HepG2 (cell line): Measurements from ENCODE around the gene ANXA6. TPM values are rescaled to one million over a fixed set of nuclear protein-coding genes. Genes with fewer than 3 reads are reported as not detected.
A peak's percentile ranks its signal among the peaks of the same experiment; 100 is the strongest.

Source experiments
- ATAC-seq: fragments of 200-7000 bp; cut with Tn5 transposase; 3 replicates; pipeline ENCODE4 v1.9.1; 2020; ENCODE audit warnings: mild to moderate bottlenecking, moderate library complexity
- BruUV-seq: library from RNA; stranded (reverse); fragments of 400-500 nt; replicated peaks from 2 replicates; lab custom pipeline; 2021; lab: Mats Ljungman, UMichigan
- CTCF ChIA-PET: fragments of 300-600 bp; formaldehyde crosslinking; extraction: SDS; loops from one replicate; lab custom pipeline; 2021; ENCODE audit warnings: low total read pairs, inconsistent platforms, low intra/inter-chr PET ratio; lab: Yijun Ruan, JAX
- POLR2A ChIA-PET: fragments of 350-600 bp; sonication (Branson Sonifier 250); formaldehyde crosslinking; loops from one replicate; lab custom pipeline; 2020; ENCODE audit warnings: antibody characterized with exemption, inconsistent platforms; lab: Yijun Ruan, JAX
- DNase-seq: peaks from one replicate; pipeline ENCODE4 v3.0.0-alpha.2; 2015; ENCODE audit warnings: low spot score
- FAIRE-seq: peaks from 3 replicates; lab custom pipeline; 2011; peaks lifted over from hg19 to GRCh38; lab: Jason Lieb, UNC
- H2AFZ ChIP-seq: one replicate; pipeline ENCODE4 v1.6.1; 2011; ENCODE audit warnings: low read length, inconsistent platforms
- H3K27ac ChIP-seq: fragments of 300-600 bp; 3 replicates; pipeline ENCODE4 v1.8.0; 2011; ENCODE audit warnings: mixed run types, mild to moderate bottlenecking, mixed read lengths, low read length, inconsistent platforms; ENCODE audit not compliant: insufficient read depth; ENCODE audit errors: extremely low read length
- H3K27me3 ChIP-seq, 2 experiments: fragments of 200-600 bp in 1 of 2; 2 replicates in 1 of 2; 3 replicates in 1 of 2; pipeline versions ENCODE4 v1.6.0 to v1.8.0; 2011; ENCODE audit warnings: low read length in 2 of 2, mild to moderate bottlenecking in 2 of 2, moderate library complexity in 2 of 2, inconsistent platforms in 1 of 2; ENCODE audit not compliant: insufficient read depth in 2 of 2, control insufficient read depth in 1 of 2
- H3K36me3 ChIP-seq, 2 experiments: fragments of 200-600 bp in 1 of 2; replicated peaks in 1 of 2; 2 replicates in 1 of 2; 3 replicates in 1 of 2; pipeline versions ENCODE4 v1.5.1 to v1.8.0; 2011; ENCODE audit warnings: low read length in 2 of 2, inconsistent platforms in 1 of 2; ENCODE audit not compliant: insufficient read depth in 2 of 2, control insufficient read depth in 1 of 2
- H3K4me1 ChIP-seq: 2 replicates; pipeline ENCODE4 v1.5.1; 2012; ENCODE audit warnings: low read length, inconsistent platforms; ENCODE audit not compliant: insufficient read depth
- H3K4me2 ChIP-seq: 2 replicates; pipeline ENCODE4 v1.6.0; 2011; ENCODE audit warnings: low read depth, low read length, inconsistent platforms
- H3K4me3 ChIP-seq, 3 experiments: fragments of 200-600 bp in 1 of 3; sonication (generic), shearing (Covaris generic) in 1 of 3; replicated peaks in 1 of 3; 2 replicates each; pipeline ENCODE4 v1.5.1; 2011 to 2016; ENCODE audit warnings: low read length in 3 of 3, inconsistent platforms in 2 of 3, low read depth in 2 of 3, mild to moderate bottlenecking in 2 of 3, control low read depth in 1 of 3, mixed read lengths in 1 of 3; ENCODE audit not compliant: insufficient read depth in 1 of 3
- H3K79me2 ChIP-seq: one replicate; pipeline ENCODE4 v1.6.1; 2011; ENCODE audit warnings: low read length, inconsistent platforms; ENCODE audit not compliant: insufficient read depth
- H3K9ac ChIP-seq: 2 replicates; pipeline ENCODE4 v1.6.0; 2011; ENCODE audit warnings: mild to moderate bottlenecking, low read depth, low read length, inconsistent platforms; ENCODE audit not compliant: insufficient read depth
- H3K9me3 ChIP-seq: 2 replicates; pipeline ENCODE4 v1.5.1; 2012; ENCODE audit warnings: mild to moderate bottlenecking, low read length
- H4K20me1 ChIP-seq: 2 replicates; pipeline ENCODE4 v1.6.0; 2011; ENCODE audit warnings: inconsistent platforms, mild to moderate bottlenecking, low read length, moderate library complexity; ENCODE audit not compliant: insufficient read depth
- GPBP1L1 ChIP-seq: sonication (generic); formaldehyde crosslinking; IDR thresholded peaks from 2 replicates; pipeline ENCODE4 v1.5.0; 2020; ENCODE audit warnings: mild to moderate bottlenecking, missing genetic modification reagents
- HBP1 ChIP-seq: IDR thresholded peaks from 2 replicates; pipeline ENCODE4 v1.6.1; 2016; ENCODE audit warnings: low read depth, control low read depth
- NR0B2 ChIP-seq: sonication (generic); formaldehyde crosslinking; IDR thresholded peaks from 2 replicates; pipeline ENCODE4 v1.4.0; 2020; ENCODE audit warnings: mild to moderate bottlenecking, missing genetic modification reagents
- POLR2G ChIP-seq: fragments of 200-400 bp; formaldehyde crosslinking; IDR thresholded peaks from 2 replicates; pipeline ENCODE4 v1.6.1; 2018; ENCODE audit warnings: mild to moderate bottlenecking, low read depth, low read length, moderate library complexity
- THAP7 ChIP-seq: sonication (generic); formaldehyde crosslinking; IDR thresholded peaks from 2 replicates; pipeline ENCODE4 v1.8.1; 2023; ENCODE audit warnings: mild to moderate bottlenecking, missing genetic modification reagents
- WGBS: methylation state at CpG from one replicate; pipeline ENCODE4 v1.1.6; 2017; ENCODE audit warnings: low lambda C conversion rate; 5-methylcytosine and 5-hydroxymethylcytosine counted together
- in situ Hi-C: cut with HindIII; loops from 2 replicates; pipeline ENCODE4 v1.10.0; 2017; ENCODE audit warnings: low pct_unique_long_range_greater_than_20kb; ENCODE audit not compliant: extremely low pct_ligation_motif_present
- intact Hi-C: fragments of 100-400 bp; cut with micrococcal nuclease; formaldehyde crosslinking; loops from one replicate; pipeline ENCODE4 v1.10.0; 2022; ENCODE audit not compliant: unreplicated experiment
- polyA plus RNA-seq, 8 experiments: library from polyadenylated mRNA; depleted of rRNA in 3 of 8; stranded (reverse) in 7 of 8; unstranded in 1 of 8; fragments of >200 nt; fragmentation: Illumina TruSeq in 4 of 8; extraction: Trizol in 4 of 8; gene quantifications; 2 replicates each; pipeline versions ENCODE4 v1.2.1 to v1.2.3, GENCODE V29; 2011 to 2016; ENCODE audit warnings: low read depth in 4 of 8, missing spikeins in 1 of 8, mixed read lengths in 1 of 8; ENCODE audit not compliant: insufficient read depth in 1 of 8
- total RNA-seq, 5 experiments: library from RNA; depleted of rRNA; stranded (reverse); fragments of >200 nt; fragmentation: Illumina TruSeq; extraction: Trizol; gene quantifications; 2 replicates each; pipeline ENCODE4 v1.2.3, GENCODE V29; 2016; ENCODE audit warnings: low read depth in 1 of 5

The ANXA6 gene
- total and polyA plus RNA-seq, 2 of the 13 experiments (the other 11 are each of a cell fraction or from before 2014, with no cell fraction given) = 103 to 125 TPM

- TF ChIP-seq NR0B2 (CRISPR knock-in tag) (no peak), HBP1 (CRISPR knock-in tag) (no peak)
- TF ChIP-seq, all 625 proteins: peak for 0
Observed at GRCh38 chr5:151084363-151084762, 73.2 kb downstream of the ANXA6 start (continued).

- Histone ChIP-seq H3K9ac (no peak overlapping the region), H3K79me2 (peaks cover 29% of the 10 kb centered on the region), H3K4me2 (no peak overlapping the region), H4K20me1 (no peaks in the 10 kb centered on the region; the same call in 1 of the 2 replicates), H3K4me1 (peaks cover 69% of the 10 kb centered on the region), H3K27me3 (peaks cover 2 to 10% of the 10 kb centered on the region in 2 experiments; a peak in 2 of 5 replicates), H3K4me3 (no peak overlapping the region), H2AFZ (no peak overlapping the region), H3K36me3 (peaks cover 0 to 7% of the 10 kb centered on the region in 2 experiments; a peak in 1 of 5 replicates), H3K27ac (no peak overlapping the region), H3K9me3 (no peaks in the 10 kb centered on the region)
- TF ChIP-seq GPBP1L1 (CRISPR knock-in tag) = no peak
- TF ChIP-seq THAP7 (CRISPR knock-in tag) = 0 out of 2 replicates have a peak, but pooled peaks have one; percentile 26
- TF ChIP-seq POLR2G = 0 out of 2 replicates have a peak, but pooled peaks have one; percentile 11
- intact Hi-C loops = no loop called here
- ATAC-seq (no peak), DNase-seq (no peak), FAIRE-seq (no peak)
- CTCF ChIA-PET = no interaction called here
- POLR2A ChIA-PET = interaction anchor here (0.7 to 1.2 kb wide), 2 partner anchors 11 to 13 kb away, joined by 3 read pairs; no protein-coding TSS in a partner anchor
- no TSS peak for BruUV-seq
- in situ Hi-C loops = no loop called here
- 84% methylated on average over 2 of the region's 3 CpGs for WGBS
Observed at GRCh38 chr5:151083081-151083676, 74.4 kb downstream of the ANXA6 start.
